T-helper 17 cell (primary cell): ENCODE measurements around the gene TSPAN18. TPM values are rescaled to one million over a fixed set of nuclear protein-coding genes. Genes with fewer than 3 reads are reported as not detected.

Experiments
- ATAC-seq: fragments of 150-1000 bp; cut with Tn5 transposase; 2 replicates; pipeline ENCODE4 v1.10.0; 2021; ENCODE audit warnings: mild to moderate bottlenecking, moderate library complexity
- DNase-seq, 3 donors: peaks; one replicate each; pipeline versions ENCODE4 v3.0.0 to v3.0.0-alpha.2; 2020 to 2021
- H3K9me3 ChIP-seq: one replicate; pipeline ENCODE4 v1.7.0; 2013; ENCODE audit warnings: low read length, mild to moderate bottlenecking; ENCODE audit not compliant: control insufficient read depth, poor library complexity, severe bottlenecking
- H3K27ac Mint-ChIP-seq: one replicate; pipeline ENCODE4 v1.8.0; 2022; ENCODE audit warnings: mild to moderate bottlenecking, moderate library complexity, mixed read lengths
- H3K27me3 Mint-ChIP-seq: one replicate; pipeline ENCODE4 v1.8.0; 2022; ENCODE audit warnings: mixed read lengths
- H3K36me3 Mint-ChIP-seq: one replicate; pipeline ENCODE4 v1.8.0; 2022; ENCODE audit warnings: low read depth, mixed read lengths
- H3K4me1 Mint-ChIP-seq: one replicate; pipeline ENCODE4 v1.8.0; 2022; ENCODE audit warnings: mild to moderate bottlenecking, mixed read lengths
- H3K4me3 Mint-ChIP-seq: one replicate; pipeline ENCODE4 v1.8.0; 2022; ENCODE audit warnings: mild to moderate bottlenecking, moderate library complexity, mixed read lengths
- total RNA-seq, 4 donors: library from RNA in 2 of 4; stranded (reverse) in 2 of 4; gene quantifications; one replicate each; pipeline ENCODE4 v1.2.3 and lab custom pipeline; 2022 to 2026

The TSPAN18 gene
- total RNA-seq, 2 donors from 2014 or later, result 79.8 to 93.2 TPM

DNA sequence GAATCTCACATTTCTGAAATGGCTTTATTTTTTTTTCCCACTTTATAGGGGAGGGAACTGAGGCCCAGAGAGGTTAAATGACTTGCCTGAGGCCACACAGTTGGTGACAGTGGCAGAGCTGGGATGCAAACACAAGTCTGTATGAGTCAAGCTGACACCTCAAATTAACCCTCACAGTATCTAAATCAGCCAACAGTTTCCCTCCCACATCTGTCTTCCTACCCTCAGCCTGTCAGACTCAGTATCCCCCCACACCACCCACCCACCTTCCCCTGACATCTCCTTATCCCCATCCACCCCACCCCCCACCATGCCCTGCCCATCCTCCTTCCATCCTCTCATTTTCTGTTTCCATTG is 128.7 kb downstream of the TSPAN18 start:
- H3K27ac Mint-ChIP-seq, result peak overlapping the region; percentile 91
- no peak for ATAC-seq
- no peak for DNase-seq
- no peaks in the 10 kb centered on the region for H3K27me3 Mint-ChIP-seq
- peaks cover 45% of the 10 kb centered on the region for H3K4me1 Mint-ChIP-seq
- H3K36me3 Mint-ChIP-seq, result peaks cover 9% of the 10 kb centered on the region
- H3K9me3 ChIP-seq, result no peaks in the 10 kb centered on the region
- H3K4me3 Mint-ChIP-seq, result no peak overlapping the region

DNA sequence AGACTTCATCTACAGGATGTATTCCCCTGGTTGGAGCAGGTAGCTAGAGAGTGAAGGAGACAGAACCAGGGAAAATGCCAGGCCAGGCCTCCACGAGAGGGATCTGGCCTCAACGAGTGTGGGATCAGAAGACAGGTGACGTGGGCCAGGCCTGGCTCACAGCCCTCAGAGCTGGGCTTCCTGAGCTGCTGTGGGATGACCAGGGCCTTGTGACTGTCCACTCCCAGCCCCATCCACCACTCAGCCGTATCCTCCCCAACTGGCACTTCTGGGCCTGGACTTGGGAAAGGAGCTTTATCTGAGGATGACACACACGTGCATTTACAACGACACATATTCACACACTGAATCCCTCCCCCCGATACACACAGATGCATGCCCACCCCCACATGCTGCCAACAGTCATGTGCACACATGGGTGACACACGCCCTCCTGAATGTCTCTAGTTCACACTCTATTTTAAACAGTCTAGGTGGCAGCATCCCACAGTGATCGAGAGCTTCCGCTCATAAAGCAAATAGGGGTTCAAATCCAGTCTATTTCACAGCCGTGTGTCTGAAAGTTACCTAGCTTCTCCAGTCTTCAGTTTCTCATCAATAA is 130.8 kb downstream of the TSPAN18 start:
- ATAC-seq (no peak), DNase-seq (no peak)
- no peaks in the 10 kb centered on the region for H3K27me3 Mint-ChIP-seq
- no peaks in the 10 kb centered on the region for H3K9me3 ChIP-seq
- peak overlapping the region; percentile 82 for H3K27ac Mint-ChIP-seq
- no peak overlapping the region for H3K4me3 Mint-ChIP-seq
- H3K36me3 Mint-ChIP-seq, result peaks cover 7% of the 10 kb centered on the region
- H3K4me1 Mint-ChIP-seq, result peaks cover 56% of the 10 kb centered on the region

DNA sequence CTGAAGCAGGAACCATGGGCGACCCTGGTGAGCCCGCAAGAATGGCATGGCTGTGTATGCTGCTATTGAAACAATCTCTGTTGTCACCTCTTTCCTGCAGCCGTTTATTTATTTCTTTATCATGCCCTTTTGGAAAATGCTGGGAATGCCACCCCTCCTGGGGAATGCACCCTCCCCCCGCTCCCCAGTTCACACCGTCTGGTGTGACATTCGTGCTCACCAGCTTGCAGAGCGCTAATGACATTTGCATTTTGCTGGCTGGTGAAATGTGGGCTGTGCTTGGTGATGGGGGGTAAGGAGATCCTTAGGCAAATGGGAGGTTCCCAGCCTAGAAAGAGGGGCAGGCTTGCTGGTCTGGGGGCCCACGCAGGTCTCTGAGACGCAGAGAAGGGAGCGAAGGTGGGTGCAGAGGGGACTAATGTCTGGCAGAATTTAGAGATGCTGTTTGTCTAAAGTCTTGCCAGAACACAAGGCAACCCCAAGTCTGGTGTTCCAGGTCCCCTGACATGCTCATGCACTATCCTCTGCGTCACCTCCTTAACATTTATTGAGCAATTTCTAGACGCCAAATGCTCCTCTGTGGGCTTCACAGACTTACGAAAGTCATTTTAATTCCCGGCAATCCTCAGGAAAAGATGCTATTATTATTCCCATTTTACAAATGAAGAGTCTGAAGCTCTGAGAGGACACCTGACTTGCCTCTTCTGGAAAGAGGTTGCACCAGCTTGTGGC is 132.2 kb downstream of the TSPAN18 start:
- no peak for ATAC-seq
- Mint-ChIP-seq H3K4me3 (no peak overlapping the region), H3K36me3 (peaks cover 7% of the 10 kb centered on the region), H3K27me3 (no peaks in the 10 kb centered on the region), H3K27ac (peak overlapping the region; percentile 82), H3K4me1 (peaks cover 56% of the 10 kb centered on the region)
- no peaks in the 10 kb centered on the region for H3K9me3 ChIP-seq
- DNase-seq, result no peak

DNA sequence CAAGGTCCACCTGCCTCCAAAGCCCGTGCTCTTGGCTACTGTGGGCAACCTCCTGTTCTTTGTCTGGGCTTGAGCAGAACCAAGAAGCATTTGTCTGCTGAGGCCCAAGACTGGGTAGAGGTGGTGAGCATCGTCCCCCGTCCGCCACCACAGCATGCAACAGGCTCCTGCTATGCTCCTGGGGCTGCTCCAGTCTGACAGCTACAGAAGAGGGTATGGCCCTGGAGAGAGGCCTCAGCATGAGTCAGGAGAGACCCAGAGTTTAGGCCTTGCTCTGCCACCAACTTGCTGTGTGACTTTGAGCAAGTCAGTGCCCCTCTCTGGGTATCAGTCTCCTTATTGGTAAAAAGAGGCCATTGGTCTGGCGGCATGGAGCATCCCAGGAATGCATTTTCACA is 132.8 kb downstream of the TSPAN18 start:
- ATAC-seq (no peak), DNase-seq (no peak)
- Mint-ChIP-seq H3K27me3 (no peaks in the 10 kb centered on the region), H3K4me1 (peaks cover 56% of the 10 kb centered on the region), H3K27ac (peak overlapping the region; percentile 82), H3K36me3 (peaks cover 7% of the 10 kb centered on the region), H3K4me3 (no peak overlapping the region)
- no peaks in the 10 kb centered on the region for H3K9me3 ChIP-seq

GRCh38 chr11:44860346-44860745 is 133.6 kb downstream of the TSPAN18 start:
- DNase-seq, result no peak
- H3K4me1 Mint-ChIP-seq, result peaks cover 56% of the 10 kb centered on the region
- H3K36me3 Mint-ChIP-seq, result peaks cover 7% of the 10 kb centered on the region
- H3K9me3 ChIP-seq, result no peaks in the 10 kb centered on the region
- no peaks in the 10 kb centered on the region for H3K27me3 Mint-ChIP-seq
- H3K4me3 Mint-ChIP-seq, result peak overlapping the region; percentile 77
- peak overlapping the region; percentile 21 for H3K27ac Mint-ChIP-seq
- ATAC-seq, result peak; percentile 26

DNA sequence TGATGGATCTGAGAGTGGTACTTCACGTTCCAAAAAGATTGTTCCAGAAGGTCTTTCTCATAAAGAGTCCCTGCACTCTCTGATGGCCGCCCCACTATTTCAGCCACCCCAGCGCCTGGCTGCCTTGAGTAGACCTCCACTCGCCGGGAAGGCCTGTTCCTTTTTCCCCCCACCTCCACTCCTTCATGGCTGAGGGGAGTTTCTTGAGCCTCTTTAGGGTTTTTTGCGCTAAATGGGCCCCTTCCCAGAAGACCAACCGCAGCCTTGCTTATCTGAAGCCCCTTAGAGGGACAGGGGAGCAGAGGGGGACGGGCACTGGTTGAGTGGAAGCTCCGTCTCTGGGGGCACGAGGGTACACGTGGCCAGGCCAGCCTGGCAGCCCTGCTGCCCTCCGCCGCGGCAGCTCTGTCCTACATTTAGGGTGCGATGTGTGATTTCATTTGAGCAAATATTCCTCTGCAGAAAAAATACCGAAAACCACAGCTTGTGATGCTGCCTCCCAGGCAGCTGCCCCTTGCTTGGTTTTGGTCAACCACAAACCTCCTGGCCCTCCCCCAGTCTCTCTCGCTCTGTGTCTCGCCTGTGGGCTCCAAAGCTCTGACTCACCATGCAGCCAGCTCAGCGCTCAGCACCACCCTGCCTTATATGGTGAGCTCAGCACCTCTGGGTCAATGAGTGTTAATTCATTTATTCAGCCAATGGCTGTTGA is 135.2 kb downstream of the TSPAN18 start:
- no peaks in the 10 kb centered on the region for H3K9me3 ChIP-seq
- Mint-ChIP-seq H3K27me3 (no peaks in the 10 kb centered on the region), H3K36me3 (peaks cover 3% of the 10 kb centered on the region), H3K4me3 (peak overlapping the region; percentile 77), H3K4me1 (peaks cover 50% of the 10 kb centered on the region), H3K27ac (peak overlapping the region; percentile 95)
- DNase-seq, result peak; percentile 32 to 62 (median 58)
- ATAC-seq, result peak; percentile 97

DNA sequence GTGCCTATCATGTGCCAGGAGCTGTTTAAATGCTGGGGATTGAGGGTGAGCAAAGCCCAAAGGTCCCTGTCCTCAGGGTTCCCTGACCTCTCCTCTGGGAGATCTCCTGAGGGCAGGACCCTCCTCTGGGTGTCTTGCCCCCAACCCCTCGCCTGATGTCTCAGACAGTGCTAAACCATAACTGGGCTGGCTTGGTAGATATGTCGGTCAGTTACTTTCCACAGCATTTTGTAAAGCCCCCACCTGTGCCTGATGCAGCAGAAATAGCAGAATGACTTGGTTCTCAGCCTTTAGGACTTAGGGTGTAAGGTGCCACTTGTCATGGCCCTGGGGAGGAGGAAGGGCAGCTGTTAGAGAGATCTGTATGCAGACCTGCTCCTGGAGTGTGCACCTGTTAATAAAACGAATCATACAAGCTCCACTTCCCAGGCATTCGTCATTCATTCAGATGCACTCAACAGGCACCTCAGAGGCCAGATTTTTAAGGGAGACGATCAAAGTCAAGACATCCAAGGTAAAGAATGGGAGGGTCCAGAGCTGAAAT is 135.9 kb downstream of the TSPAN18 start:
- Mint-ChIP-seq H3K27ac (peak overlapping the region; percentile 95), H3K36me3 (peaks cover 3% of the 10 kb centered on the region), H3K4me1 (peaks cover 50% of the 10 kb centered on the region), H3K27me3 (no peaks in the 10 kb centered on the region), H3K4me3 (peak overlapping the region; percentile 77)
- ATAC-seq (no peak), DNase-seq (no peak)
- no peaks in the 10 kb centered on the region for H3K9me3 ChIP-seq

DNA sequence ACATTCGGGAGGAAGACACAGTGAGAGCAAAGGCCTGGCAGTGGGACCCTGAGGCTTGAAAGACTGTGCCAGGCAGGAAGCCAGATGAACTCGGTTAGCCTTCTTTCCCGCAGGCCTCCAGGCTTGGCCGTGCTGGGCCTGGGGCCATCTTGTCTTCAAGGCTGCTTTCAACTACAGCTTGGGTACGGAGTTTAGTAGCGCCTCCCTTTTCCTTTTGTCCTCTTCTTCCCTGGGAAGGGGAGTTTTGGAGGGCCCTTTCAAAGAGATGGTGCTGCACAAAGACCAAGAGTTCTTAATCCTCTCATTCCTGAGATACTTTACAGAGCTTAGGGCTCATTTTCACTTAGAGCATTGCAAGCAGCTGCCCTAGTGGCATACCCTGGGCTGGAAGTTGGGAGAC is 136.5 kb downstream of the TSPAN18 start:
- ATAC-seq (no peak), DNase-seq (no peak)
- H3K27ac Mint-ChIP-seq, result peak overlapping the region; percentile 95
- peaks cover 51% of the 10 kb centered on the region for H3K4me1 Mint-ChIP-seq
- no peaks in the 10 kb centered on the region for H3K9me3 ChIP-seq
- H3K4me3 Mint-ChIP-seq, result no peak overlapping the region
- peaks cover 3% of the 10 kb centered on the region for H3K36me3 Mint-ChIP-seq
- no peaks in the 10 kb centered on the region for H3K27me3 Mint-ChIP-seq

GRCh38 chr11:44865866-44866272 is 139.1 kb downstream of the TSPAN18 start:
- ATAC-seq (no peak), DNase-seq (no peak)
- no peaks in the 10 kb centered on the region for H3K9me3 ChIP-seq
- Mint-ChIP-seq H3K36me3 (peaks cover 2% of the 10 kb centered on the region), H3K4me3 (no peak overlapping the region), H3K4me1 (peaks cover 31% of the 10 kb centered on the region), H3K27me3 (no peaks in the 10 kb centered on the region), H3K27ac (no peak overlapping the region)

DNA sequence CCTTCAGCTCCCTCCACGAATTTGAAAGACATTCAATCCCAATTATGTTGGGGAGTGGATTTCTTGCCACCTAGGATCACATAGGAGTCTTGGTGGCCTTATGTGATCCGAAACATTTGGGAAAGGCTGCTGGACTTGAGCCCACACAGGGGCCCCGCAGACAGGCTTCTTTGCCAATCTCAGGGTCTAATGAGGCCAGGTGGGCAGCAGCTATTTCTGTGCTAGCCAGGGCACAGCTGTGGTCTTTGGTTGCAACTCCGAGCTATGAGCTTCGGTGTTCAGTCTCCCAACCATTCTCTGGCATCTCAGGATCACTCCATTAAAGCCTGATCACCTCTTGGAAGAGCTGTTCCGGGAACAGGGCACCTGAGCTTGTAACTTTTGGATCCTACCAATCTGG is 139.5 kb downstream of the TSPAN18 start:
- no peak for DNase-seq
- peaks cover 2% of the 10 kb centered on the region for H3K36me3 Mint-ChIP-seq
- H3K9me3 ChIP-seq, result no peaks in the 10 kb centered on the region
- H3K27ac Mint-ChIP-seq, result no peak overlapping the region
- no peaks in the 10 kb centered on the region for H3K27me3 Mint-ChIP-seq
- H3K4me3 Mint-ChIP-seq, result no peak overlapping the region
- H3K4me1 Mint-ChIP-seq, result peaks cover 28% of the 10 kb centered on the region
- ATAC-seq, result no peak

GRCh38 chr11:44868021-44868420 is 141.3 kb downstream of the TSPAN18 start:
- ATAC-seq, result no peak
- no peaks in the 10 kb centered on the region for H3K9me3 ChIP-seq
- no peak overlapping the region for H3K27ac Mint-ChIP-seq
- no peak overlapping the region for H3K4me3 Mint-ChIP-seq
- H3K36me3 Mint-ChIP-seq, result peaks cover 2% of the 10 kb centered on the region
- H3K4me1 Mint-ChIP-seq, result peaks cover 12% of the 10 kb centered on the region
- H3K27me3 Mint-ChIP-seq, result no peaks in the 10 kb centered on the region
- DNase-seq, result no peak

GRCh38 chr11:44868455-44869421 is 142.0 kb downstream of the TSPAN18 start:
- H3K4me1 Mint-ChIP-seq, result peaks cover 9% of the 10 kb centered on the region
- H3K27ac Mint-ChIP-seq, result no peak overlapping the region
- H3K36me3 Mint-ChIP-seq, result peaks cover 2% of the 10 kb centered on the region
- DNase-seq (no peak), ATAC-seq (no peak)
- H3K4me3 Mint-ChIP-seq, result no peak overlapping the region
- H3K27me3 Mint-ChIP-seq, result no peaks in the 10 kb centered on the region
- H3K9me3 ChIP-seq, result no peaks in the 10 kb centered on the region
